Psoas muscle (tissue), 8 donors: ENCODE results near the gene LRRC8D. TPM values are rescaled to one million over a fixed set of nuclear protein-coding genes. Genes with fewer than 3 reads are reported as not detected.

Experiments used
- ATAC-seq, 4 donors: fragments of 200-7000 bp; cut with Tn5 transposase; one replicate each; pipeline ENCODE4 v1.9.1; 2020; ENCODE audit warnings: moderate library complexity in 3 of 4, mild to moderate bottlenecking in 2 of 4
- DNase-seq, 2 donors: peaks; one replicate each; pipeline ENCODE4 v3.0.0-alpha.2; 2020
- H3K27ac ChIP-seq: fragments of 200-600 bp; one replicate; pipeline ENCODE4 v1.8.0; 2022
- H3K27me3 ChIP-seq, 3 donors: fragments of 200-600 bp in 1 of 3; one replicate each; pipeline versions ENCODE4 v1.6.1 to v1.8.0; 2013 to 2022; ENCODE audit warnings: low read length in 2 of 3, mild to moderate bottlenecking in 2 of 3, moderate library complexity in 1 of 3; ENCODE audit not compliant: insufficient read depth in 3 of 3
- H3K36me3 ChIP-seq, 2 donors: fragments of 200-600 bp in 1 of 2; one replicate each; pipeline versions ENCODE4 v1.6.1 to v1.8.0; 2013 to 2022; ENCODE audit warnings: low read depth in 1 of 2, mild to moderate bottlenecking in 1 of 2, moderate library complexity in 1 of 2; ENCODE audit not compliant: insufficient read depth in 1 of 2
- H3K4me1 ChIP-seq: fragments of 200-600 bp; one replicate; pipeline ENCODE4 v1.8.0; 2022
- H3K4me3 ChIP-seq: fragments of 200-600 bp; one replicate; pipeline ENCODE4 v1.8.0; 2022; ENCODE audit warnings: mild to moderate bottlenecking
- H3K9me3 ChIP-seq: fragments of 200-600 bp; one replicate; pipeline ENCODE4 v1.8.0; 2022
- CTCF ChIP-seq: fragments of 200-600 bp; IDR thresholded peaks from one replicate; pipeline ENCODE4 v1.8.0; 2022; ENCODE audit warnings: antibody characterized with exemption
- WGBS, 3 donors: extraction: QIAGEN DNeasy Blood & Tissue Kit; methylation state at CpG; one replicate each; pipeline versions ENCODE4 v1.1.6 to v1.1.7; 2013; 5-methylcytosine and 5-hydroxymethylcytosine counted together
- intact Hi-C, 2 donors: fragments of 100-400 bp; cut with DNase I; formaldehyde crosslinking; loops; one replicate each; pipeline versions ENCODE4 v1.11.0 to v1.14.2; 2022
- polyA plus RNA-seq, 3 donors: library from polyadenylated mRNA; stranded (reverse); fragments of 200-250 nt; gene quantifications; one replicate each; pipeline ENCODE4 v1.2.3, GENCODE V29; 2013
- total RNA-seq, 4 donors: library from RNA; stranded (reverse); fragmentation: NEBNext Ultra II Directional in 2 of 4; extraction: Animal tissue kit (Norgen Biotek cat#: 25700) in 2 of 4; gene quantifications; one replicate each; pipeline versions ENCODE4 v1.2.1 to v1.2.4, GENCODE V29; 2021 to 2023
- donor health status: healthy with polysubstance abuse.
- donor health status: DM: no; HTN: no; CAD: no; lungs with moderate emphysema.
- donor health status: Bipolar disorder and iron deficiency.
- donor health status: healthy.
- donor health status: DM: yes; HTN: yes; CAD: no.
- donor health status: DM: no; HTN: no; CAD: no.
- donor health status: DM: no; HTN: no; CAD: no.
- donor health status: DM: yes; HTN: yes; CAD: no.

Gene LRRC8D
- total and polyA plus RNA-seq, 7 donors = 3.5 to 7.1 (median 5.6) TPM

- Histone ChIP-seq H3K9me3 (no peaks in the 10 kb centered on the region), H3K36me3 (no peaks in the 10 kb centered on the region), H3K27me3 (no peaks in the 10 kb centered on the region), H3K27ac (peak overlapping the region; percentile 72), H3K4me3 (no peak overlapping the region), H3K4me1 (peaks cover 55% of the 10 kb centered on the region)
- intact Hi-C loops = loop anchor here in 1 of 2 donors (10.0 kb wide), 1 partner anchor 65 kb away; no protein-coding TSS in a partner anchor
- no peak for TF ChIP-seq CTCF
- ATAC-seq (no peak), DNase-seq (no peak)
These were observed 89.4 kb downstream of the LRRC8D start for GRCh38 chr1:89910268-89910667.

- TF ChIP-seq CTCF = no peak
- H3K9me3 ChIP-seq = no peaks in the 10 kb centered on the region
- no peak overlapping the region for H3K27ac ChIP-seq
- DNase-seq = no peak
- ATAC-seq = no peak
- H3K27me3 ChIP-seq = no peaks in the 10 kb centered on the region
- no peak overlapping the region for H3K4me3 ChIP-seq
- peaks cover 54% of the 10 kb centered on the region for H3K4me1 ChIP-seq
- intact Hi-C loops = loop anchor here in 1 of 2 donors (10.0 kb wide), 1 partner anchor 66 kb away; no protein-coding TSS in a partner anchor
- H3K36me3 ChIP-seq = no peaks in the 10 kb centered on the region
- whole genome bisulfite sequencing, 3 donors = 35 to 60% (median 48%) methylated on average over 2 of the region's 2 CpGs
These were observed 89.9 kb downstream of the LRRC8D start for GRCh38 chr1:89910780-89911179.

GRCh38 chr1:89911191-89911991 lies 90.6 kb downstream of the LRRC8D start:
- no peak overlapping the region for H3K27ac ChIP-seq
- intact Hi-C loops = loop anchor here in 1 of 2 donors (10.0 kb wide), 1 partner anchor 67 kb away; no protein-coding TSS in a partner anchor
- ATAC-seq = no peak
- H3K36me3 ChIP-seq = no peaks in the 10 kb centered on the region
- H3K9me3 ChIP-seq = no peaks in the 10 kb centered on the region
- H3K4me3 ChIP-seq = no peak overlapping the region
- H3K4me1 ChIP-seq = peaks cover 47% of the 10 kb centered on the region
- 78 to 84% (median 81%) methylated on average over 10 of the region's 10 CpGs for WGBS, 3 donors
- DNase-seq = no peak
- H3K27me3 ChIP-seq = no peaks in the 10 kb centered on the region
- no peak for TF ChIP-seq CTCF

GRCh38 chr1:89912073-89912472 lies 91.2 kb downstream of the LRRC8D start:
- Histone ChIP-seq H3K27me3 (no peaks in the 10 kb centered on the region), H3K4me3 (no peak overlapping the region), H3K27ac (no peak overlapping the region), H3K4me1 (peaks cover 41% of the 10 kb centered on the region), H3K9me3 (no peaks in the 10 kb centered on the region), H3K36me3 (no peaks in the 10 kb centered on the region)
- ATAC-seq (no peak), DNase-seq (no peak)
- 73 to 82% (median 76%) methylated on average over 1 of the region's 1 CpG for whole genome bisulfite sequencing, 3 donors
- no peak for TF ChIP-seq CTCF
- intact Hi-C loops = loop anchor here in 1 of 2 donors (10.0 kb wide), 1 partner anchor 67 kb away; no protein-coding TSS in a partner anchor
